Activated CD4-positive, alpha-beta T cell treated with anti-CD3 and anti-CD28 coated beads, Interleukin-2, Interleukin-4, amounts not matched to agents 100 ng/mL and 50 ng/mL, durations not matched to agents 16 hours and 8 hours (primary cell): ENCODE results near the gene KLHL29.

Source experiments
- DNase-seq: peaks from one replicate; pipeline ENCODE4 v3.0.0-alpha.2; 2020; ENCODE audit warnings: low spot score

KLHL29 gene

DNA sequence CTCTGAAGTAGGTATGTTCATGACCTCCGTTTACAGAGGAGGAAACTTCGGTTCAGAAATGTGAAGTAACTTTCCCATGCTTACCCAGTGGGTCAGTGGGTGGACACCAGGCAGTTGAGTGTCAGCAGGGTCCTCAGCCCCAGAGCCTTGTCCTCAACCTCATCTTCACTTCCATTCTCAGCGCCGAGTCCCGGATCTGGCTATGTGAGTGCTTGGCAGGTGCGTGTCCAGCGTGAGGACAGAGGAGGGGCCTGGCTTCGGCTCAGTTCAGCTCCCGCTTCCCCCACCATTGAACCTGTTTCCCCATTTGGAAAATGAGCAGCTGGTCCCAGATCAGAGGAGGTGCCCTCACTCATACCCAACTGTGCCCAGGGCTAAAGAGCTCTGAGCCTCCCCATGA is 274.3 kb downstream of the KLHL29 start:
- DNase-seq: no peak

DNA sequence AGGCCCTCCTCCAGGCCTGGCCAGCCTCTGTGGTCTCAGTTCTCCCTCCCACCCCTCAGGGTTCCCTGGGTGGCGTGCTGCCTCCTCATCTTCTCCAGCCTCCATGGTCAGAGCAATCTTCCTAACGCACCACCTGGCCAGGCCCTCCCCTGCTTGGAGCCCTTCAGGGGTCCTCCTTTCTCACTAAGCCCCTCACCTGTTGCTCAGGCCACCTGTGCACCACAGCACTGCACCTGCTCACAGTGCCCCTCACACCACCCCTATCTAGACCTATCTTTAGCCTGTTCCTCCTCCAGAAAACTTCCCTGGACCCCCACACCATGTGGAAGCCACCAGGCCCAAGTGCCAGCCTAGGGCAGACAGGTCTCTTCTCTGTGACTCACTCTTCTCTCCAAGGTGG is 274.8 kb downstream of the KLHL29 start:
- no peak for DNase-seq

DNA sequence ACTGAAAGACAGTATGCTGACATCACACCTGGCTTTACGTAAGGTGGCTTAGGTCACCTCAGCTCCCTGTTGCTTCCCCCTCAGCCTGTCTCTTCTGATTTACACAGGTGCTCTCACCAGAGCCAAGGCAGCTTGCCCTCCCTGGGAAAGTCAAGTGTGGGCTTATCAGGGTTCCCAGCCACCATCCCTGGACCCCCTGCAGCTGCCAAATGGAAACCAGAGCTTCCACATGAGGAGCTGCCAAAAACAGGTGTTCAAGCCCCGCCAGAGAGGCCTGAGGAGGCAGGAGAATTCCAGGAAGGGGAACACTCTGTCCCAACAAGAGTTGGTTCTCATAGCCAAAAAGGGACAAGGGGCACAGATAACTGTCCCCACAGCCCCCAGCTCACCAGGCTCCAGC is 275.3 kb downstream of the KLHL29 start:
- DNase-seq: no peak

DNA sequence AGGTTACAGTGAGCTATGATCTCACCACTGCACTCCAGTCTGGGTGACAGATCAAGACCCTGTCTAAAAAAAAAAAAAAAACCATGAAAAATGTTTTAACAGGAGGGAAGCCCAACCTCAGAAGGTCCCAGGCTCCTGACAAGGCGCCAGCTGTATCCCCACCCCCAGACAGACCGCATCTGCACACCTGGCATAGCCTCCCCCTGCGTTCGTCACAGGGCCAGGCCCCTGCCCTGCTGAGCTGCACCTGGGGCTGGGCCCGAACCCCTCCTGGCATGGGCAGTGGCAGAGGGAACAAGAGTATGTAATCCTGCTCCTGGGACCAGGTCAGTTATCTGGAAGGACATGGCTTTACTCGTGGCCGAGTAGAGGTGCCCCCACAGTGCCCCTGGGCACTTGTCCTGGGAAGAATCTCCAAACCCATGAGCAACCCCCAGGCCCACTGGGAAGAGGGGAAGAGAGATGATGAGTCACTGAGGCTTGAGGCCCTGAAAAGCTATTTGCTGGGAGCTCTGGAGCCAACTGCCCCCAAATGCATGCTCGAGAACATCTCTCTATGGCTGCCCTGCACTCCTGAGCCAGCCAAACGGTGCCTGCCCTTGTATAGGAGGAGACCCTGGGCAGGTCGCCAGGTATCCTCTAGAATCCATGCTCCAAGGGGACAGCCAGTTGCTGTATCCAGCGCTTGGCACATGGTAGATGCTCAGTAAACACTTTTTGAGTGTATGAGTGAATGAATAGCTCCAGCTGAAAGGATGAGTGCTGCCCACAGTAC is 276.5 kb downstream of the KLHL29 start:
- DNase-seq: no peak

DNA sequence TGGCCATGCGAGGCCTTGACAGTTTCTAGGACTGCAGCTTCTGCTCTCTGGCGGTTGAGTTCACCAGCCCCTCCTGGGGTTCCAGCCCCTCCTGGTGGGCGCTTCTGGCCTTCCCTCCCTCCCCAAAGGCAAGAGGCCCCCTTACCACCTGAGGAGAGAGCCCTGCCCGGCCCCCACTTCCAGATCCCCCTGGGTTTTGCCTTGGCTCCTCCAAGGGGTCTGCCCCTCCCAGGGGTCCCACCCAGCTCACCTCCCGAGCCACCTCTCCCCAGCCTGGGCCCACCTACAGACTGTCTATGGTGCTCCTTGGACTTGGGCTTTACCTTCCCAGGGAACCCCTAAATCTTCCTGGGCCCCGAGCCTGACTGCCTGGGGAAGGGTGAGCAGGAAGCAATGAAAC is 277.5 kb downstream of the KLHL29 start:
- DNase-seq: no peak

DNA sequence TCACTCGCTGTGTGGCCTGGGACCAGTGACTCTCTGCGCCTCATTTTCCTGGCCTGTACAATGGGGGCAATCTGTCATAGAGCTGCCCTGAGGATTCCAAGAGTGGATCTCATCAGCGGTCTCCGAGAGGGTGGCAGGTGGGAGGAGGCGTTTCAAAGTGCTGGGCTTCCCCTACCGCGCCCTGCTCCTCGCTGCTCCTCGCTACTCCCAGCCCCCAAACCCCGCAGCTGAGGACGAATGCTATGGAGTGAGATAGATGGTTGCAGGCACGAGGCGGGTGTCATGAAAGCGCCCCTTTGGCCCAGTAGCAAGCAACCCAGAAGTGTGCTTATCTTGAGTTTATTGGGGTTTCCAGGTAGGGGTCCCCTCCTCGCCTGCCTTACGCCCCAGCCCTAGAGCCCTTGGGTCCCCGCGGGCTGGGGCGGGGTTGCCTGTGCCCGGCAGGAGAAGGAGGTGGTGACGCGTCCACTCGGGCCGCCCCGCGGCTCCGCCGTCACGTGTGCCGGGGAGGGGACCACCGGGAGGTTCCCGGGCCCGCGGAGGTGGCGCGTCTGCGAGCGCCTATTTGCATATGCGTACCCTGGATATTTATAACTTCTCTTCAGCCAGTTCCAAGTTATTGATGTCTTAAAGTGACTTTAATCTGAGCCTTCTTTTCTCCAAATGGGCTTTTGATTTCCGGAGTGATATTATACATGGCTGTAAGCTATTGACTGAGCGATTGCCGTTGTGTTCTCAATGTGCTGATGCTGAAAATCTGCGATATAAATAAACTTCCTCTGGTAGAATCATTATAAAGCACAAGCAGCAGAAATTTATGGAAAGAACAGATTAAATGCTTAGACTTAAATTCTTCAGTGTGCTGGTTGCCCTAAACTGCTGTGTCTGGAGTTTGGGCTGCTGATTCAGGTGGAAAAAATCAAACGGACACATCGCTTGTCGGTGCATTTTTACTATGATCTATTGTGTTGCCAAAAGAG is 278.3 kb downstream of the KLHL29 start:
- no peak for DNase-seq

DNA sequence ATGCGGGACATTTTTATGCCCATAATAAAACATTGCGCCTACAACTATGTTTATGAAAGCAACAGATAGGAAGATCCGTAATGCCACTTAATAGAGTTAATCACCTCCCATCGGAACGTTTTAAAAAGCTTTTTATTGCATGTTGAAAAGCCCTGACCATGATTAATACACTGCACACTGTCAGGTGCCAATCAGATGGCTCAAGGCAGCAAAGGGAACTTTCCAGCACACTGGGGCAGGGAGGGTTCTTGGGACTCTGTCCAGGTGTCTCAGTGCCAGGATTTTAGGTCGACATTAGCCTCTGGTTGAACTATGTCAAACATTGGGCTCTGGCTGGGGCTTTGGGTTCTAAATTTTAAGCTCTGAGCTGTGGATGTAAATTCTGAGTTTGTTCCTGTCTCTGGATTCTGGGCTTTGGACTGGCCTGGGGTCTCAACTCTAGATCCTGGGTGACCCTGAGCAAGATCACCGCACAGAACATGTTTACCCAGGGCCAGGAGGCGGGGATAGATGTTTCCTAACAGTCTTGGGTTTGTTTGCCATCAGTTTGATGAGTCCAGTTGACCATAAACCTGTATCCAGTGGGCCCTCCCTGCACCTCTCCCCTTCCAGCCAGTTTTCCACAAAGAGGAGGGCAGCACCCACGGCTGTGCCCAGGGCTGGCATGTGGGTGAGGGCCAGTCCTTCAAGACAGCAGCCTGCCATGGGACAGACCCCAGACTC is 279.2 kb downstream of the KLHL29 start:
- no peak for DNase-seq

DNA sequence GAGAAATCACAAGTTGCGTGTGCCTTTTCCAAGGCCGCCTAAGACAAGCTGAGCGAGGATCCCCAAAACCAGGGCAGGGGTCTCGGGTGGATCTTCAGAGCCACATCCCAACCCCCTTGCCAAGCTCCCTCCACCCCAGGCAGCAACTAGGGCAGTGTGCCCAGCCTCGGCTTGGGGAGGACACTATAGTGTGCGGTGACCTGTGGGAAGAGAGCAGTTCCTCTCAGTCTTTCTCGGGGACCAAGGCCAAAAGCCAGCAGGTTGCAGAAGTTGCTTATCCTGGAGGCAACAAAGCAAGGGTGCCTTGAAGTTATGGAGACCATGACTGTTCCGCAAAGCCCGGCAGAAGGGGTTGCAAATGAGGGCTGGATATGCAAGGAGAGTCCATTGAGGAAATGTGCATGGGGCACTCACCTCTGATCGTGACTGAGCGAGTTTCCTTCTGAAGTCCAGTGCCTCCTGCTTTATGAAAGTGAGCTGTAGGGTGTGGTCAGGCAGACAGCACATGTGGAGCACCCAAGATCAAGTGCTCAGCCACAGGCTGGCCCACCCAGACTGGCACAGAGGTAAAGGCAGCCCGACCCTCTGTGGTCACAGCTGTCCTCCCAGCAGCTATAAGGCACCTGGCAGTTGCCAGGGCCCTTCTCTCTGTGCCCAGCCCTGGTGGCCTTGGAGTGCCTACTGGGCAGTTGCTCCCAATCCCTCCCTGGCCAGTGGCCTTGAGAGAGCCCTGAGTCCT is 281.4 kb downstream of the KLHL29 start:
- no peak for DNase-seq

DNA sequence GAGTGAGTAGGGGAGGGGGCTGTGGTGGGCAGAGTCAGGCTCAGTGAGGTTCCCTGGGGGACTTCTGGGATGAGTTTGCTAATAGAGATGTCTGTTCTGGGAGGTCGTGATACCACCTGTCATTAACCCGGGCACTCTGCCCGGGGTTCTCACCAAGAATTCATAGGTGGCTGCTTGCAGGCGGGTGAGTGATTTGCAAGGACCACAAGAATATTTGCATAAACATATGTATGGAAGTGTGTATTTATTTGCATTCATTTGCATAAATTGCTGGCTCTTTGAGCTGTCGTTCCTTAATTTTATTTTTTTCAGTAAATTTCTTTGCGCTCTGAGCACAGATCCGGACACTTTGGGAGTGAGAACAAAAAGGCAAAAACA is 282.0 kb downstream of the KLHL29 start:
- no peak for DNase-seq

DNA sequence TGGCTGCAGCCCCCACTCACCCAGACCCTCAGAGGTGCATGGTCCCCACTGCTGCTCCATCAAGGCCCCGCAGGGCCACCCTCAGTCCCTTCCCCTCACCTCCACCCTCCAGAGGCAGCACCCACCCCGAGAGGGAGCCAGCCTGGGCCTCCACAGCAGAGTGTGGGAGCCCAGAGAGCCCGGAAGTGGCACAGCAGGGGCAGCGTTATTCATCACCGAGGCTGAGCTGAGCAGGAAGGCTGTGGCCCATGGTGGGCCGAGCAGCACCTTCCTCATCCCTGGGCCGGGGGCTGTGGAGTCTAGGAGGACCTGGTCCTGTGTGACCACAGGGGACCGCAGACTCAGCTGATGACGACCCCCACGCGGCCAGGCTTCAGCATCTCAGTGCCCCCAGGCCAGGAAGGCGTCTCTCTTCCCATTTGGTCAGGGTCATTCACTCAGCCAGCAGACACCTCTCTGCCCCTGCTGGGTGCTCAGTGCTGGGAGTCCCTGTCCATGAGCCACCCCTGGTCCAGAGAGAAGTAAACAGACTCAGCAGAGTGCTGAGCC is 283.9 kb downstream of the KLHL29 start:
- no peak for DNase-seq

DNA sequence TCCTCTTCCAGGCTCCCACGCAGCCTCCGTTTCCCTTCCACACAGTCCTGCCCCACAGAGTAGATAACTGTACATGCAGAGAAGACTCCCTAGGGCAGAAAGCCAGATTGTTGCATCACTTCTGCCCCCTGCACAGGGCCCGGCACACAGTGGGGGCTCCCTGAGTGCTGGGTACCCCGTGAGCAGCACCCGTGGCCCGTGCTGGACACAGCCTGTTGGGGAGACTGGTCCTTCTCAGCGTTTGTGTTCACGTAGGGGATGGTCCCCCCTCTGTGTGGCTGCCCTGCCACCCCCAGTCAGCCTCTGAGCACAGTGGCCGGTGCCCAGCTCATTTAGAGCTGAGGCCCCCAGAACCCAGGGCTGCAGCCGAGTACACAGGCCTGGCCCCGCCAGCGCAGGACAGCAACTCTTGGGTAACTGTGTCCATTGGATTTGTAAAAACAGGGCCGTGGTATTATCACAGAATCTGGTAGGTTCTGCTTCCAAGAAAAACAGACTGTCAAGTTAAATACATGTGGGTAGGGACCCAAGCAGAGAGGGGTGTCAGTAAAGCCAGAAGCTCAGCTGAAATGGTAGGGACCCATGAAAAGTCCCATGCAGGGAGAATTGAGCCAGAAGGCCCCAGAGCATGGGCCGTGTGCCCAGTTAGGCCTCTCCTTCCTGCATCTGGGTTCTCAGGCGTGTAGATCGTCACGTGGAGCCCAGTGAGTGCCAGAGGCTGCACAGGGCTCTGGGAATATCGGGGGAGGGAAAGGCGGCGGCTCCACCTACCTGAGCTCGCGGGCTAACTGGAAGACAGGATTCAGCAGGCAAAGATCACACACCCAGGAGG is 284.6 kb downstream of the KLHL29 start:
- DNase-seq: no peak

DNA sequence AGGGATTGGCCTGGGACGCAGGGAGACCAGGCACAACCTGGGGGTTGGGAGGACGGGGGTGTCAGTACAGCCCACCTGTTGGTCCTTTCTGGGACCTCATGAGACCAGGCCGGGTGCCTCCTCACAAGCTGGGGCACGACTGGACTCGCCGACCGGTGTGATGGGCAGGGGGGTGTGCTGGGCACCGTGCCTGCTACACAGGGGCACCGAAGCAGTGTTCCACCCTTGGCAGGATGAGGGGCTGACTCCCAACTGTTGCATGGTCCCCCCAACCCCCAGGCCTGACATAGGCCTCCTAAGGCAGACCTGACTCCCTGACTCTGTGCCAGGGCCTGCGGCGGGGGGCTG is 285.2 kb downstream of the KLHL29 start:
- no peak for DNase-seq

DNA sequence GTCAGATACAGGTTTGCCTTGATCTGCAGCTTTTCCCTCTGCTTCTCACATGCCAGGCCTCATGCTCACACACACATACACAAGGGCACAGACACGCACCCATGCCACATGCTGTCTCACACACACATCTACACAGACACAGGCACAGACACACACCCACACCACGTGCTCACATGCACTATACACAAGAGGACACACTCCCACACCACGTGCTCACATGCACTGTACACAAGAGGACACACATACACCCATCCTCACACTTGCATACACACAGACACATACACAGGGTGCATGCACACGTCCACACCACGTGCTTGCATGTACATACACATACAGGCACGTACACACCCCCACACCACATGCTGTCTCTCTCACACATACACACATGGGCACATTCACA is 288.1 kb downstream of the KLHL29 start:
- no peak for DNase-seq

DNA sequence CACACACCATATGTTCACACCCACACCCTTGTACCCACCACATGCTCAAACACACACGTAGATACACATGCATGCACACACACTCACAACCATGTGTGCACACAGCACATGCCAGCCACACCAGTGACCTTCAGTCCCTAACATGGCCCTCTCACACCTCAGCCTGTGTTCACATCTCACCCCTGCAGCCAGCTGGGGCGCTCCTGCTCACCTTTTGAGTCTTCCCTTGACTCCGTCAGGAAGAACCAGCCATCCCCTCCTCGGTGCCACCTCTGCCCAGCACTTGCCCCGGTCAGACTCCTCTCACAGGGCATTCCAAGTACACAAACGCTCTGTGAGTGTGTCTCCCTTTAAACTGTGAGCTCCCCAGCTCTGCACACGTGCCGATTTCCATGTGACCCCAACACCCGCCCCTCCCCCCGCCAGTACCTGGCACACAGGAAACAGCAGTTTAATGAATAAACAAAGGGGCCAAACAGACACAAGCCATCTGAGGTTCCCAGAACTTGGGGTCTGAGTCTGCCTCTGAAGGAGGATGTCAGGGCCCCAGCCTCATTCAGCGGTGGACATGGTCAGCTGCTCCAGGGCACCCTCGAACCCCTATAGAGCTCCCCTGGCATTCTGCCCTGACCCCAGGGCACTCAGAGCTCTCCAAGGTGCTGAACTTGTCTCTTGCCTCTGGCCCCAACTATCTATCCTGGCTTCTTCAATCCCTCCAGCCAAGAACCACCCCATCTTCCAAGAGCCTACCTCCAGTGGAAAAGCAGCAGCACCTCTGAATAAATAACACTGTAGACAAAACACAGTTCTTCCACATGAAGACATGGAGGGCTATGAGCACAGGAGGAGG is 289.1 kb downstream of the KLHL29 start:
- DNase-seq: no peak

DNA sequence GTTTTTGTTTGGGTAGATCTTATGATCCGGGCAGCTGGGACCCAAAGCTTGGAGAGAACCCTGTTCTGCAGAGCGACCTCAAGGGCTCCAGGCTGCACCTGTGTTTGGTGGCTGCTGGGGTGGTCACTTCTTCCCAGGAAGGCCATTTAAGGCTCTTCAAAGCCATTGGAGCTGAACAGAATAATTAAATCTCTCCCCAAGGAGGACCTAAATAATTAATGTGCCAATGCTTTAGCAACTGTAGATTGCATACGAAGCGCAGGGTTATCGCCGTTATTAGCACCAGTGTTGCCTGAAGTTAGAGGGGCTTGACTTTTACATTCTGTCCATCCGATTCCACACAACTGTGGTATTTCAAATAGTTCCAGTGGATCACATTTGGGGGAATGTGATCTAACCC is 290.5 kb downstream of the KLHL29 start:
- DNase-seq: no peak

DNA sequence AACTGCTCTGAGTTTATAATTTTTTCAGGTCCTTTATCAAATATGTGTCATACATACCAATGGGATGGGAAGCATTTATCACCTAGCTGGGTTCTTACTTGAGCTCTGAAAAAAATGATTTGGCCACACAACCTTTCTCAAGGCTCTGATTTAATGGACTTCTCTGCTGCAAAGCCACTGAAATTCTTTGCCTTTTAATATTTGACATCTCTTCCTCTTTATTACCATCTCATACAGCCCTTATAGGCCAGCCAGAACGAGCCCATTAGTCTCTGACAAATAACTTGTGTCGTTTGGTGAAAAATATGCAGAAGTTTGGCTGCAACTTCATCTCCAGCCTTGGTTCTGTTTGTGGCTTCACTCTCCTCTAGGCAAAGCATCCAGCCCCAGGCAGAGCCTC is 292.9 kb downstream of the KLHL29 start:
- no peak for DNase-seq

DNA sequence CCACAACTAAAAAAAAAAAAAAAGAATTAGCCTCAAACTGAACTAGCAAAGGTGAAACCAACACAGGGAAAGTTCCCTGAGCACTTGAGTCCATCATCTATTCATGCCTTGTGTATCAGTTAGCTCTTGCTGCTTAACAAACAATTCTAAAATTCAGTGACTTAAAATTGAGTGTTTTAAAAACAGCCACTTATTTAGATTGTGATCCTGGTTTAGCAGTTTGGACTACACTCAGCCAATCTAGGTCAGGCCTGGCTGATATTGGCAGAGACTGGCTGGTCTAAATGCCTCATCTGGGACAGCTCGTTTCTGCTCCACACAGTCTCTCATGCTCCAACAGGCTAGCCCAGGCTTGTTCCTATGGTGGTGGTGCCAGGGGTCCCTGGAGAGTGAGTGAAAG is 294.1 kb downstream of the KLHL29 start:
- no peak for DNase-seq

DNA sequence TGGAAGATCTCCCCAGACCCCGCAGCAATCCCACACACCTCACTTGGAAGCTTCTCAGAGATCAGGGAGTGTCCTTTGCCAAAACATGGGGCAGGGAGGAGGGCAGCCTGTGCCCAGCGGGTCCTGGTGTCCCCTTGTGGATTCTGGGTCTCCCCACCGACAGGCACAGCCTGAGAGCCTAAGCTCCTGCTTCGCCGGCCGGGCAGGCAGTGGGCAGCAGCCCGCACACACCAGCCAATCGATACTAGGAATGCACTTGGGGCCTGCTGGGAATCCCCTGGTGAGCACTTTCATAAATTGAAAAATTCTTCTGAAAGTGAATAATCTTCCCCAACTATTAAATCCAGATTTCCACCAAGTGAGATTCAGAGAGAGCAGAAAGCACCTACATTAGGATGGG is 296.0 kb downstream of the KLHL29 start:
- DNase-seq: no peak

DNA sequence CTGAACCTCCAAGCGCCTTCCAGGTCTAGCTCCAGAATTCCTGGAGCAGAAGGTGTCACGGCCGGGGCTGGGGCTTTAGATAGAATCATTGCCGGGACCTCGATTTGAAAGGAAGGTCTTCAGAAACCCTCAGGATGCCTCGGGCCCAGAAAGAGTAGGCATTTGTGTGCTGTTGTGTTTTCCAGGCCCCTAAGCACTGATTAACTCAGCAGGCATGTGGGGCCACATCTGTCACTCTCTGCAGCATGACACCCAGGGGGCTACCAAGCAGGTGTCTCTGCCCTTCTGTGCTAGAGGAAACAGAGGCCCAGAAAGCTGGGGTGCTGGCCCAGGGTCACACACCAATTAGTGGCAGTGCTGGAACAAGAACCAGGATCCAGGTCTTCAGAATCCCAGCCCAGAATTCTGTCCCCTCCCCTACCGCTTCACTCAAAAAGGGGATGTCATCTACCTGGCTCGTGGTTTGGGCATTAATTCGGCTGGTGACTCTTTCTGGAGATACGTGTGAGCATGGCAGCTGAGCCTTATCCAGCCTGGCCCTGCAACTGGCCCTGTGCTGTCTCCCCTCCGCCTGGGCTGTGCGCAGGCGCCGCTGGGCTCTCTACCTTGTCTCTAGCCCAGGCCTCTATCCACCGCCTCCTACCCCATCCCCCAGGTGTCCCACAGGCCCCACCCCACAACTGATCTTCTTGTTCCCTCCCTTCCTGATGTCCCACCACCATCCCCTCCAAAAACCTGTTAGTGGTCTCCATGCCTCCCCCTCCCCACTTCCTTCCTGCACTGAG is 296.6 kb downstream of the KLHL29 start:
- no peak for DNase-seq
